Left lobe of liver (tissue), 2 donors: ENCODE results near the gene GIMAP2. TPM values are rescaled to one million over a fixed set of nuclear protein-coding genes. Genes with fewer than 3 reads are reported as not detected.
"Not testable (repeated sequence)": the region's sequence is repeated elsewhere in the genome, so short reads cannot be mapped to it uniquely, and the experiment has no call there.

Experiments
- ATAC-seq: fragments of 200-7000 bp; cut with Tn5 transposase; one replicate; pipeline ENCODE4 v1.9.1; 2020; ENCODE audit warnings: mild to moderate bottlenecking, moderate library complexity
- DNase-seq: peaks from one replicate; pipeline ENCODE4 v3.0.0-alpha.2; 2020; ENCODE audit warnings: low spot score
- total RNA-seq: library from RNA; stranded (reverse); gene quantifications from one replicate; pipeline ENCODE4 v1.2.1, GENCODE V29; 2021
- donor health status: DM: no; HTN: no; CAD: no; lungs with moderate emphysema.
- donor health status: DM: no; HTN: yes; CAD: no.

GIMAP2 gene
- total RNA-seq, 1 donor from 2014 or later: 5.3 TPM

- DNase-seq: not testable (repeated sequence)
Measured at GRCh38 chr7:150676276-150676675, 9.2 kb upstream of the GIMAP2 start.

DNA sequence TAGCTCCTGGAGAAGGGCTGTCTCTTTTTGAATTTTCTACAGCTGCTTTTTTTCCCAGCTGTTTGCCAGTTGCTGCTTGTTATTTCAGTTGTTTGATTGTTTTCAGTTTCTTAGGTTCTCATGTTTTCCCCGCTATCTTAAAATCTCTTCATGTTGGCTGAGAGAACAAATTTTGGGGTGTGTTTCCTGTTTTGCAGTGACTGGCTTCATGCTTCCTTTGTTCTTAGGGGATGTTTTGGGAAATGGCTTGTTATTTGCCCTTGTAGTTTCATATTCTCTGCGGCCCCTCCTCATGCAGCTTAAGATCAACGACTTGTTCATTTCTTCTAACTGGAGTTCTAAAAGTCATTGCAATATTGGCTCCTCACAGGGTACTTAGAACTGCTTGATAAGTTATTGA lies 8.7 kb upstream of the GIMAP2 start:
- ATAC-seq: peak; percentile 25
- not testable (repeated sequence) for DNase-seq

More at GRCh38 chr7:150676276-150676675, 9.2 kb upstream of the GIMAP2 start:
- ATAC-seq: peak; percentile 29

DNA sequence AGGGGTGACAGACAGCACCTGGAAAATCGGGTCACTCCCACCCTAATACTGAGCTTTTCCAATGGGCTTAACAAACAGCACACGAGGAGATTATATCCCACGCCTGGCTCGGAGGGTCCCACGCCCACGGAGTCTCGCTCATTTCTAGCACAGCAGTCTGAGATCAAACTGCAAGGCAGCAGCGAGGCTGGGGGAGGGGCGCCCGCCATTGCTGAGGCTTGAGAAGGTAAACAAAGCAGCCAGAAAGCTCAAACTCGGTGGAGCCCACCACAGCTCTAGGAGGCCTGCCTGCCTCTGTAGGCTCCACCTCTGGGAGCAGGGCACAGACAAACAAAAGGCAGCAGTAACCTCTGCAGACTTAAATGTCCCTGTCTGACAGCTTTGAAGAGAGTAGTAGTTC lies 6.9 kb upstream of the GIMAP2 start:
- not testable (repeated sequence) for ATAC-seq, DNase-seq

GRCh38 chr7:150680364-150680763 lies 5.1 kb upstream of the GIMAP2 start:
- DNase-seq, ATAC-seq: not testable (repeated sequence)

DNA sequence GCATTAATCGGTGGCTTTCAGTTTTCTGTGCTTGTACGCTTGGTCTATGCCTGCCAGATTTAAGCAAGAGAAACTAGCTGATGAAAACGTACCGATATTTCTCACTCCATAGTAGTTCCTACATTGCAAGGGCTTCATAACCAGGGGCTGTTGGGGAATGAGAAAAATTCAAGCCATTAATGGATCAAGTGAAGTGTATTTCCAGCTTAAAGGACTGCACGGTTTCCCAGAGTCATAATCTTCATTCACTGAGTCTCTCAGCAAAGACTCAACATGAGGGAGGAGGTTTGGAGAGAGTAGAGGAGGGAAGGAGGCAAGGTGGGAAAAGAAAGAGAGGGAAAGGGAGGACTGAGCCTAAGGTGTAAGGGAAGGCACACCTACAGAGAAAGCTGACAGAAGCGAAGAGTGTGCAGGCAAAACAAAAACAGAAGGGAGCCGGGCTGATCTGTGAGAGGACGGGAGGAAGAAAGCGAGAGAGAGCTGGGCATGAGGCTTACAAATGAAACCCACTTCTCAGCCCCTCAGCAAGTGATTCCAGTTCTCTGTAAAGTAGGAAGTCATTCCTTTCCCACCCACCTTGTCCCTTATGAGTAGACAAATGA lies 625 bp downstream of the GIMAP2 start:
- ATAC-seq (peak; percentile 72), DNase-seq (no peak)

DNA sequence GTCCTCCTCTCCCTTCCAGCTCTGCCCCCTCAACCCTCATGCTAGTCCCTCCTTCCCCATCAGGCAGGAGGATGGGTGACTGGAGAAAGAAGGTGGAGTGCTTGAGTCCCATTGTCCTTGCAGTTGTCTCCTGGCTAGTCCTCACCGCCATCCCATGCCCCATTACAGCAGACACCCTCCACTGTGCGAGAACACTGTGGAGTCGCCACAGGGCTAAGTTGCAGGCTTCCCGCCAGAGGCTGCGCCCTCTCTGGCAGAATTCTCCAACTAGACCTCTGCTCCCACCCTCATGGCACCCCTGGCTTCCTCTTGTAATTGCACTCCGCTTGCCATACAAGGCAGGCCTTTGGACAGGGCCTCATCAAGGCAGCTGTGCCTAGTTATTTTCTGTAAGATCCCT lies 3.1 kb downstream of the GIMAP2 start:
- ATAC-seq (no peak), DNase-seq (no peak)

- ATAC-seq (no peak), DNase-seq (no peak)
Measured at GRCh38 chr7:150695654-150696053, 10.1 kb downstream of the GIMAP2 start.

DNA sequence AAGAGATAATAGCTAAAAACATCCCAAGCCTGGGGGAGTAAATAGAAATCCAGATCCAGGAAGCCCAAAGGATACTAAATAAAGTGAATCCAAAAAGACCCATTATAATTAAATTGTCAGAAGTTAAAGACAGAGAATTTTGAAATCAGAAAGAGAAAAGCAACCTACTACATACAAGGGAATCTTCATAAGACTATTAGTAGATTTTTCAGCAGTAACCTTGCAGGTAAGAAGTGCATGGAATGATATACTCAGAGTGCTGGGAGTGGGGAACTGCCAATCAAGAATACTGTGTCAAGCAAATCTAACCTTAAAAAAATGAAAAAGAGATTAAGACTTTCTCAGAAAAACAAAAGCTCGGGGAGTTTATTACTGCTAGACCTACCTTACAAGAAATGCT lies 17.7 kb downstream of the GIMAP2 start:
- DNase-seq: no peak
- ATAC-seq: no peak

- ATAC-seq: no peak
Measured at GRCh38 chr7:150715293-150715692, 29.8 kb downstream of the GIMAP2 start.

DNA sequence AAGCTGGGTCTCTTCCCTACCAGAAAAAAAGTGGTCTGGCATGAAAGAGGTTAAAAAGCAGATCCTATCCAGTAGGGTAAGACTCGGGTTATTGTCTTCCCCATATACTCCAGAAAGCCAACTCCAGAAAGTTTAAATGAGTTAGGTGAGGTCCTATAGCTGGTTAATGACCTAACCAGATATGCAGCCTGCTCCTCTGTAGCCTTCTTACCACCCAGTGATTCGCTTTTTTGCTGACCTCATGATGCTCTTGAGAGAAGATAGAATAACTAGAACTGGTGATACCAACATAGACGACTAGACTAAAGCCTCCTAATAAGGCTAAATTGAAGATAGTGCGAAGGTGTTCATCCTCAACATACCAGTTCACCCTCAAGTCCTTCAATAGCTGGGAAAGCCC lies 30.2 kb downstream of the GIMAP2 start:
- DNase-seq (no peak), ATAC-seq (no peak)

More at GRCh38 chr7:150715293-150715692, 29.8 kb downstream of the GIMAP2 start:
- no peak for DNase-seq

GRCh38 chr7:150716368-150716767 lies 30.9 kb downstream of the GIMAP2 start, which contains the start of gene GIMAP1:
TSS of gene GIMAP1 (plus strand) at chr7:150716613. CDS start at chr7:150719048, 2,435 bp downstream.
- ATAC-seq (peak; percentile 65), DNase-seq (no peak)

DNA sequence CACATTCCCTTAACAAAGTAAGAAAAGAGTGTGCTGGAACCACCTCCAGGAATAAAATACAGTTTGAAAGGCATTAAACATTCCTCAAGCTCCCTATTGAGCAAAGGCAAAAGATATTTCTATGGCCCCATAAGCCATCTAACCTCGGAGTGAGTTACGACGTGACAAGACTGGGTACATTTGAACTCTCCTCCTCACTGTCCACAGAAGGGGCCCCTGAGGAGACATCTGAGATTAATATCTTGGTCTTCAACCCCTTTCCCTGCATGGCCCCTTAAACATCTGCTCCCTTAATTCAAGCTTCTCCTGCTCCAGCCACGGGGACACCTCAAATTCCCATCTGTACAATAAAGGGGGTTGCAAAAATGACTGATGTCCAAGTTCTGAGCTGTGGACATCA lies 31.4 kb downstream of the GIMAP2 start:
- no peak for DNase-seq
- no peak for ATAC-seq

DNA sequence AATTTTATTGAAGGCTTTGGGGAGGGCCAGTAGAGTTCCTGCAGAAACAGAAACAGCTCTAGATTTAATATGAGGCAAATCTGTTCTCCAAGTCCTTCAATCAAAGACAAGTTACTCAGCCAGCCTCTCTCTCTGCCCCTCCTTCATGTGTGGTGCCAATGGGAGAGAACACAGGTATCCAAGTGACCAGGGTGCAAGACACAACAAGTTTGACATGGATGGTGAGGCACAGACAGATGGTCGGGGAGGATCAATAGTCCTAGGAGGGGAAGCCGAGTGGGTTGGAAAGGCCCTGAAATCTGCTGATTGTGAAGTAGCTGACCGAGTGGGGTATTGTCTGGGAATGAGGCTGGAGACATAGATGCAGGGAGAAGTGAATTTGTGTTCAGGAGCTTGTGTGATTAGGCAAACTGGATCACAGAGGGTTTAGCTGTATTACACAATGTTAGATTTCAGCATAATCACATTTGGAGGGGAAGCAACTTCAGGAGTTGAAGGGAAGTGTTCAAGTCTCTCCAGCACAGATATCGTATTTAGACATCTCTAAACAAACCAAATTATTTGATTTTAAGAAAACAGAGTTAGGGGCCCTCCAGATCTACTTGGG lies 32.4 kb downstream of the GIMAP2 start:
- ATAC-seq: peak; percentile 54
- DNase-seq: no peak

DNA sequence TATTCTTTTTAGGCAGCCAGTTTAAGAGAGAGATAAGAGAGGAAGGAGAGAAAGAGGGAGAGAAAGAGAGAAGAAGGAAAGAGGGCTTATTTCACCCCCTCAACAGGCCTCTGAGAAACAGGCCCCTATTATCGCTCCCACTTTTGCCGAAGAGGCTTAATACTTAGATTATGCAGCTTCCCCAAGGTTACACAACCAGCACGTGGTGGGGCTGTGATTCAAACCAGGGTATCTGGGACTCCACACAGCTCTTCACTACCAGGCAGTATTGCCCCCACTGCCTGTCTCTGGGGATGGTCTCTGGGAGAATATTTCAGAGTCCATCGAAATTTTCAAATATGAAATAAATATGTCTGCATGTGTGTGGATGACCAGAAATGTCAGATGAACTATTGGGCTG lies 33.9 kb downstream of the GIMAP2 start:
- ATAC-seq: no peak
- DNase-seq: no peak

DNA sequence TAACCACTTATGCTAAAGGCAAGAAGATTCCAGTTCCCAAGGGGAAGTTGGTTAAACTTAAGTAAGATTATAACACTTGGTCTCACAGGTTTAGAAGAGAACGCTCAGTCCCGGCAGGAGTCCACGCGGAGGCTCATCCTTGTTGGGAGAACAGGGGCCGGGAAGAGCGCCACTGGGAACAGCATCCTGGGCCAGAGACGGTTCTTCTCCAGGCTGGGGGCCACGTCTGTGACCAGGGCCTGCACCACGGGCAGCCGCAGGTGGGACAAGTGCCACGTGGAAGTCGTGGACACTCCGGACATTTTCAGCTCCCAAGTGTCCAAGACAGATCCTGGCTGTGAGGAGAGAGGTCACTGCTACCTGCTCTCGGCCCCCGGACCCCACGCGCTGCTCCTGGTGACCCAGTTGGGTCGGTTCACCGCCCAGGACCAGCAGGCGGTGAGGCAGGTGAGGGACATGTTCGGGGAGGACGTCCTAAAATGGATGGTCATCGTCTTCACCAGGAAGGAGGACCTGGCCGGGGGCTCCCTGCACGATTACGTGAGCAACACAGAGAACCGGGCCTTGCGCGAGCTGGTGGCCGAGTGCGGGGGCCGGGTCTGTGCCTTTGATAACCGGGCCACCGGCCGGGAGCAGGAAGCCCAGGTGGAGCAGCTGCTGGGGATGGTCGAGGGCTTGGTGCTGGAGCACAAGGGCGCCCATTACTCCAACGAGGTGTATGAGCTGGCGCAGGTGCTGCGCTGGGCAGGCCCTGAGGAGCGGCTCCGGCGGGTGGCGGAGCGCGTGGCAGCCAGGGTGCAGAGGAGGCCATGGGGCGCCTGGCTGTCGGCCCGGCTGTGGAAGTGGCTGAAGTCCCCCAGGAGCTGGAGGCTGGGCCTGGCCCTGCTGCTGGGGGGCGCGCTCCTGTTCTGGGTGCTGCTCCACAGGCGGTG lies 34.7 kb downstream of the GIMAP2 start:
- no peak for DNase-seq
- ATAC-seq: no peak

DNA sequence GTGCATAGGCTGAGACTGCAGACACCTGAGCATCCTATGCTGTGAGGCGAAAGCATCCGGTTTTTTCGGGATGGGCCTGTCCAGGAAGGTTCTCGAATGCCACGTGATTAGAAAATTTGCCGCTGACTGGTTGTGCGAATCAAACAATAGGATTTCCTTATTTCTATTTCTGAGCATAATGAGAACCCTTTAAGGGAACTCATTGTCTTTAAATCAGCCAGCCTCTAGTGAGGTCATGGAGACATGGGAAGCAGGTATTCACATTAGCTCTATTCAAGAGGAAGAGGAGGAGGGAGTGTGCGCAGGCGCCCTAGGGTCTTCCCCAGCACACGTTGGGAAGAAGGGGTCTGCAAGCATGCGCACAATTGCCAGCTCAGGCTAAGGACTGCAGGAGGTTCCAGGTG lies 36.5 kb downstream of the GIMAP2 start:
- no peak for ATAC-seq
- DNase-seq: no peak

GRCh38 chr7:150722431-150722931 lies 37.0 kb downstream of the GIMAP2 start:
- ATAC-seq (no peak), DNase-seq (no peak)

DNA sequence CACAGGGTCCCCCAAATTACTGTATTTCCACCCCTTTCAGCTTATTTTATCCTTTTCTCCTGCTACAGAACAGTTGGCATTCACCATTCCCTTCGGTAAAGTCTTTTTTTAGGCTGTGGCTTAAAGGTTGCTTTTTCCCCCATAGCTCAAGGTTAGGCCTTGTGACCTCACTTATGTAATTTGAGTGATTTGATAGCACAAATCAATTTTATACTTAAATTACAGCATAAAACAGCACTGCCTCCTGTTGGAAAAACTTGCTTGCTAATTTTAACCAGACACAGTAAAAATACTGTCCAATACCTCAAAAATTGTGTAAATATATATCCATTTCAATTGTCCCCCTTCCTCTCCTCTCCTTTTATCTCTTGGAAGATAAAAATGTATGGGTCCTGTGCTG lies 38.0 kb downstream of the GIMAP2 start:
- ATAC-seq: peak; percentile 57

GRCh38 chr7:150727381-150727780 lies 41.9 kb downstream of the GIMAP2 start:
- ATAC-seq (peak; percentile 92), DNase-seq (peak; percentile 87)

More for the DNA sequence above, 38.0 kb downstream of the GIMAP2 start:
- DNase-seq: no peak

DNA sequence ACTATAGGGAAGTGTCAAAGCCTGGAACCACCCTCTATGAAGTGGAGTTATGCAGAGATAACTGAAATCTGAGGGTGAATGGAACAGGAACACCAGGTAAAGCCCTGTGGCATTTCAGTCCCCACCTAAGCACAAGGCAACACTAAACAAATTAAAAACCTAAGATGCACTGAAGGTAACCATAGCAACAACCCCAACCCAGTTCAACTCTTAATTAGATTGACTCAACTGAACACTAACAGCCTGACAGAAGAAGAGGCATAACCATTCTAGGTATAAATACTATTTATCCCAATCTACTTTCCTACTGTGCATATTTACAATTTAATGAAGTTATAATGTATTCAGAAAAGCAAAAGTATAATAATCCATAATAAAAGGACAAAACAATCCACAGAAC lies 42.5 kb downstream of the GIMAP2 start:
- no peak for DNase-seq
- ATAC-seq: no peak

GRCh38 chr7:150728609-150729008 lies 43.1 kb downstream of the GIMAP2 start:
- DNase-seq (no peak), ATAC-seq (no peak)
